D721Med (cell line): ENCODE results near the gene PRRT1.
A peak's percentile ranks its signal among the peaks of the same experiment; 100 is the strongest.

Experiments
- DNase-seq: peaks from one replicate; pipeline ENCODE4 v3.0.0; 2011; ENCODE audit warnings: low spot score; ENCODE audit not compliant: insufficient read length
- FAIRE-seq: peaks from 2 replicates; lab custom pipeline; 2011; peaks lifted over from hg19 to GRCh38; lab: Jason Lieb, UNC
- CTCF ChIP-seq: IDR thresholded peaks from 2 replicates; pipeline ENCODE4 v1.5.1; 2012; ENCODE audit warnings: mild to moderate bottlenecking, control low read depth; ENCODE audit not compliant: insufficient read depth; ENCODE audit errors: missing control alignments

The PRRT1 gene

GRCh38 chr6:32120573-32121059, 31.1 kb downstream of the PRRT1 start:
- TF ChIP-seq CTCF = no peak
- no peak for DNase-seq
- no peak for FAIRE-seq

GRCh38 chr6:32118782-32119628, 32.7 kb downstream of the PRRT1 start:
- TF ChIP-seq CTCF = peak; percentile 87
- DNase-seq = peak; percentile 86
- FAIRE-seq = no peak

- no peak for DNase-seq
- FAIRE-seq = no peak
- no peak for TF ChIP-seq CTCF
Observed at GRCh38 chr6:32117461-32117860, 34.3 kb downstream of the PRRT1 start.

GRCh38 chr6:32116674-32117073, 35.1 kb downstream of the PRRT1 start:
- FAIRE-seq (no peak), DNase-seq (no peak)
- TF ChIP-seq CTCF = peak; percentile 43

- no peak for FAIRE-seq
- TF ChIP-seq CTCF = no peak
- no peak for DNase-seq
Observed at GRCh38 chr6:32115623-32116022, 36.1 kb downstream of the PRRT1 start.

- DNase-seq (no peak), FAIRE-seq (no peak)
- no peak for TF ChIP-seq CTCF
Observed at GRCh38 chr6:32114796-32115195, 36.9 kb downstream of the PRRT1 start.
